Omental fat pad (tissue), 4 donors: ENCODE measurements around the gene EML1. TPM values are rescaled to one million over a fixed set of nuclear protein-coding genes. Genes with fewer than 3 reads are reported as not detected.

Experiments
- ATAC-seq: fragments of 150-250 bp; one replicate; pipeline ENCODE4 v1.9.1; 2016; ENCODE audit warnings: mild to moderate bottlenecking, moderate library complexity; ENCODE audit not compliant: low FRiP score
- DNase-seq: peaks from one replicate; pipeline ENCODE4 v3.0.0-alpha.2; 2019; ENCODE audit warnings: low spot score
- CTCF ChIP-seq, 3 donors: fragments of 450-650 bp; IDR thresholded peaks; one replicate each; pipeline ENCODE4 v1.5.1; 2016 to 2017; ENCODE audit warnings: antibody characterized with exemption in 3 of 3, mild to moderate bottlenecking in 3 of 3, moderate library complexity in 2 of 3
- total RNA-seq, 4 donors: library from RNA; depleted of rRNA; stranded (reverse); fragments of >200 nt; gene quantifications; one replicate each; pipeline ENCODE4 v1.1.0, GENCODE V29; 2016

EML1 gene
- total RNA-seq, 4 donors from 2014 or later = 33.2 to 88.0 (median 43.5) TPM

DNA sequence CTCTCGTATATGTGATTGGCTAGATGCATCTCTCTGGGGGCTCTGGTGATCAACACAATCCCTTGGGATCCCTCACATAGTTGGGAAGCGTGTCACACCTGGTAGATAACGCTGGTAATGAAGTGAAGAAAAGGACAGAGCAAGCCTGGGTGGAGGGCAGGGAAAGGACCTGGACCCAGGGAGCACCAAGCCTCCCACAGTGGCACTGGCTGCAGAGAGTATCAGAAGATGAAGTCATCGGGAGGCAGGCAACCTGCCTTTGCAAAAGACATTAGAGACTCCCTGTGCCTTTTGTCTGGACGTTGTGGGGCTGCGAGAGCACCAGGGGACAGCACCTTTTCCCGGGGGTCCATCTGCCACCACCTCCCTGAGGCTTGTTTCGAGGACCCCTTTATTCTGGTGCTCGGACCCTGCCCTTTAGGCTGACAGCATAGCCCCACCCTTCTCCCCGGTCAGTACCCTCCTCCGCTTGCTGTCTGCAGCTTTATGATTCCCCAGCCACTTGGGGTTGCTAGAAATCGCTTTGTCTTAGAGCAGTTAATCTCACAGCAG is 116.4 kb downstream of the EML1 start:
- TF ChIP-seq CTCF (IDR thresholded peaks at IDR 0.05) = no peak
- DNase-seq (no peak), ATAC-seq (no peak)

DNA sequence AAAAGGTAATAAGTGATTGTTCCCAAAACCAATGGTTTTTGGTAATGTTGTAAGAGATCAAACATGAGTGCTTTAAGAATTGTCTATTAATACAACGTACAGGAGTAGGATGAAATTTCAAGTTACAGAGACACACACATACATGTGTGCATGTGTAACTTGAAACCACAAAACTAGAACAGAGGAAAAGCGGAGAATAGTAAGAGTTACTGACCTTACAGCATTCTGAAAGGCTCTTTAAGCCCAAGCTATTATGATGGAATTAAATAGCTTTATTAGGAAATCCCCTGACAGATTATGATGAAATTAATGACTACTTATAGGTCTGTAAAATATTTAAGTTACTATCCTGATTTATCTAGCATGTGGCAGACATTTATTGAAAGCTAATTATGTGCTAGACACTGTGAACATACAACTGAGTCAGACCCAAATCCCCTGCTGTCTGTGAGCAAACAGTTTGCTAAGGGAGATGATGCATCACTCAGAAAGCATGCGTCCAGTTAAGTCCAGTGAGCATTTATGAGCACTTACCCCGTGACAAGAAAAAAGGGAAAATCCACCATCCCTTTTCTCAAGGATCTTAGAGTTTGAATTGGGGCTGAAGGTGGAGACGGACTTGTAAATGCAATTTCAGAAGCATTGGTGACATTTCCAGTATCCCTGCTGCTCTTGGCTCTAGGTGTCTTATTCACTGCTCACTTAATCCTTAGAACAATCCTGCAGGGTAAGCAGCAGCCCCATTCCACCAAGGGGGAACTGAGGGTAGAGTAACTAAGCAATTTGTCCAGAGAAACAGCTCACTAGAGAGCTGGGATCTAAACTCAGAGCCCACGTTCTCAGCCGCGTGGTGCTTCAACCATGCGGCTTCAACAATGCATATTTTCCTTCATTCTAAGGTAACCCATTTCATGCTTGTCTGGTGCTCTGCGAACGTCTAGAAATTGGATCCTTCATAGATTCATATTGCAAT is 117.4 kb downstream of the EML1 start:
- ATAC-seq (no peak), DNase-seq (no peak)
- no peak for TF ChIP-seq CTCF (IDR thresholded peaks at IDR 0.05)

- ATAC-seq (no peak), DNase-seq (no peak)
Observed at GRCh38 chr14:99915305-99916090, 122.3 kb downstream of the EML1 start.

GRCh38 chr14:99916091-99916383 is 122.8 kb downstream of the EML1 start:
- no peak for ATAC-seq
- no peak for DNase-seq
- no peak for TF ChIP-seq CTCF (IDR thresholded peaks at IDR 0.05)

More at GRCh38 chr14:99915305-99916090, 122.3 kb downstream of the EML1 start:
- no peak for TF ChIP-seq CTCF (IDR thresholded peaks at IDR 0.05)

DNA sequence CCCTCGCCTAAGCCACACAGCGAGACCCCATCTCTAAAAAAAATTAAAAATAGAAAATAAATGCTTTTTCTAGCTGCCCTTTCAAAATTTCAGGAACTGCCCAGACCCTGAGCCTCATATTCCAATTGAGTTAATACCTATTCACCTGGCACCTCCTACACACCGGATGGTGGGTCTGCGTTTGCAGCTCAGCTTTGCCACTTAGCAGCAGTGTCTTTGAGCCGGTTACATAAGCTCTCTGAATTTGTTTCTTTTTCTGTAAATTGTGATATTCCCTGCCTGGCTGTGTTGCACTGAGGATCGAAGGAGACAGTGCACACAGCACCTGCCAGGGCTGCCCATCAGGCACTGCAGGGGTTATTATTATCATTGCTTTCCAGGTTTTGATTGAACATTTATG is 125.6 kb downstream of the EML1 start:
- DNase-seq (no peak), ATAC-seq (no peak)
- no peak for TF ChIP-seq CTCF (IDR thresholded peaks at IDR 0.05)

DNA sequence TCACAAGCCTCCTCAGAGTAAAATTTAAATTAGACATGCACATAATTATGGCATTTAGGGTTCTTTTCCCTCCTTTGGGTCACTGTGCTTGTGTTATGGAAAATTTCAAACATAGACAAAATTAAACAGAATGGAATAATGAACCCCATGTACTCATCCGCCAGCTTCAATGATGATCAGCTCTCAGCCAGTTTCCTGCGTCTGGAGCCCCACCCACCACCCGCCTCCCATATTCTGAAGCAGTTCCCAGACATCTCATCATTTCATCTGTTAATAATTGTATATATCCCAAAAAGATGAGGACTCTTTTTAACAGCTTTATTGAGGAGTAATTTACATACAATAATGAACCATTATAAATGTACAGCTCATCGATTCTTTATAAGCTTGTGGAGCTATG is 128.2 kb downstream of the EML1 start:
- ATAC-seq = no peak
- no peak for DNase-seq
- no peak for TF ChIP-seq CTCF (IDR thresholded peaks at IDR 0.05)
